Nephron (organoid): ENCODE results near the gene ZNF619.

Experiments
- H3K27ac Mint-ChIP-seq, 3 experiments: 2 replicates each; pipeline ENCODE4 v1.8.0; 2020; ENCODE audit warnings: mixed read lengths in 3 of 3, mild to moderate bottlenecking in 2 of 3, moderate library complexity in 1 of 3
- H3K27me3 Mint-ChIP-seq: 2 replicates; pipeline ENCODE4 v1.8.0; 2021; ENCODE audit warnings: low read depth, mild to moderate bottlenecking, moderate library complexity, mixed read lengths
- H3K36me3 Mint-ChIP-seq: 2 replicates; pipeline ENCODE4 v1.8.0; 2020; ENCODE audit warnings: low read depth, mixed read lengths
- H3K4me1 Mint-ChIP-seq: 2 replicates; pipeline ENCODE4 v1.8.0; 2020; ENCODE audit warnings: mixed read lengths
- H3K4me3 Mint-ChIP-seq, 3 experiments: 2 replicates each; pipeline ENCODE4 v1.8.0; 2020; ENCODE audit warnings: mild to moderate bottlenecking in 3 of 3, mixed read lengths in 3 of 3, moderate library complexity in 2 of 3
- H3K9me3 Mint-ChIP-seq: 2 replicates; pipeline ENCODE4 v1.8.0; 2020; ENCODE audit warnings: mixed read lengths
- CTCF ChIP-seq, 3 experiments: fragments of 200-600 bp; sonication (generic); IDR thresholded peaks; one replicate each; pipeline ENCODE4 v1.5.0; 2021; ENCODE audit warnings: antibody characterized with exemption in 3 of 3; ENCODE audit not compliant: unreplicated experiment in 3 of 3

ZNF619 gene

GRCh38 chr3:40450438-40450837 is 26.5 kb upstream of the ZNF619 start:
- H3K36me3 Mint-ChIP-seq: no peaks in the 10 kb centered on the region
- H3K9me3 Mint-ChIP-seq: no peaks in the 10 kb centered on the region
- no peak overlapping the region for H3K27ac Mint-ChIP-seq
- TF ChIP-seq CTCF (IDR thresholded peaks at IDR 0.05; ENCODE audit: unreplicated experiment in 3 of 3): no peak
- peaks cover 18% of the 10 kb centered on the region for H3K4me1 Mint-ChIP-seq
- no peak overlapping the region for H3K4me3 Mint-ChIP-seq
- H3K27me3 Mint-ChIP-seq: no peaks in the 10 kb centered on the region

DNA sequence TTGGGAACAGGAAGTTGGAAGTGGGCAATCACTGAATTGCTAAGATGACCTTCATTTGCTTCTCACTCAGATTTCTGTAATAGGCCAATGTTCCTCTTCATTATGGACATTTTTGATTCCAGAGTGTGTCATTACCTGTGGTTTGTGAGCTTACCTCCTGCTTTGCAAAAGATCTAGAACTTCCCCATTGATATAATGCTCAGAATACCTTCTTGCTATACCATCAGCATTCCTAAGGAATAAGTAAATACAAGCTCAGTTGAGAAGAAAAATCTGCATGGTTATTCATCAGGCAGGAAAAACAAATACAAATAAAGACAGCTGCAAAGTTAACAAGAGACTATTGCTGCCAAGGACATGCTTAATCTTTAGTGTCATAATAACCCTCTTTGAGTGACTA is 25.4 kb upstream of the ZNF619 start:
- Mint-ChIP-seq H3K27ac (peak overlapping the region in 1 of 3 experiments; percentile 24), H3K4me1 (peaks cover 22% of the 10 kb centered on the region), H3K27me3 (no peaks in the 10 kb centered on the region)

DNA sequence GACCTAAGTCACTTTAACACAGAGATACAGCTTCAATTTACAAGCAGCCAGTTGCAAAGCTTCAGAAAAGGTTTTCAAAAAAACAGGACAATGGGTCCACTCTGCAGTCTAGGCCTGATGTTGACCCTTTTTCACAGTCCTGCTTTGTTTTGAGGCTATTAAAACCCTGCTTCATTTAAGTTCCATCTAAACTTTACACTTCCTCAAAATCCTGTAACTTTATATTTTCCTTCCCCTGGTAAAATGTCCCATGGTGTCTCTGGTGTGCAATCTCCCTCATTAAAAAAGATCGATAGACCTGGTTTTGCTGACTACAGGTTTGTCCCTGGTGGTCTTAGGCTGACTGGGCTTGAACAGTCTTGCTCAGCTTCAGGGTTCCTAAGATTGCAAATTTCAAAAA is 24.9 kb upstream of the ZNF619 start:
- Mint-ChIP-seq H3K4me1 (peaks cover 25% of the 10 kb centered on the region), H3K9me3 (no peaks in the 10 kb centered on the region), H3K4me3 (peak overlapping the region; percentile 88 to 94 (median 91)), H3K27ac (peak overlapping the region; percentile 72 to 98 (median 97)), H3K36me3 (no peaks in the 10 kb centered on the region), H3K27me3 (no peaks in the 10 kb centered on the region)
- TF ChIP-seq CTCF (IDR thresholded peaks at IDR 0.05; ENCODE audit: unreplicated experiment in 3 of 3): no peak

More for the DNA sequence above, 25.4 kb upstream of the ZNF619 start:
- Mint-ChIP-seq H3K36me3 (no peaks in the 10 kb centered on the region), H3K9me3 (no peaks in the 10 kb centered on the region), H3K4me3 (peak overlapping the region; percentile 88 to 94 (median 91))
- TF ChIP-seq CTCF (IDR thresholded peaks at IDR 0.05; ENCODE audit: unreplicated experiment in 3 of 3): no peak

DNA sequence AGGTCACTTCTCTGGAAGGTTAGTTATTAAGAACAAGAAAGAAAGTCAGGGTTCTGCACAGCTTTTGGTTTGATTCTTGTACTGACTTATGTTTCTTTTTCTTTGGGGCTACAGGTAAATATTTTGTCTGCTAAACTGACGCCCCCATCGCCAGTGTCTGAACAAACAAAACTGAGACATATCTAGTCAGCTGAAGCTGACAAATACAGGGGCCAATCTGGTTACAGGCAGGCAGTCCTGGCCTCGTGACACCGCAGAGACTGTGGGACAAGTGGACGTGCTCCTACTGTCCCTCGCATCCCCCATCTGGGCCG is 24.4 kb upstream of the ZNF619 start:
- H3K4me1 Mint-ChIP-seq: peaks cover 28% of the 10 kb centered on the region
- H3K27me3 Mint-ChIP-seq: no peaks in the 10 kb centered on the region
- H3K4me3 Mint-ChIP-seq: peak overlapping the region; percentile 88 to 94 (median 91)
- peak overlapping the region; percentile 72 to 98 (median 97) for H3K27ac Mint-ChIP-seq
- TF ChIP-seq CTCF (IDR thresholded peaks at IDR 0.05; ENCODE audit: unreplicated experiment in 3 of 3): no peak
- no peaks in the 10 kb centered on the region for H3K9me3 Mint-ChIP-seq
- no peaks in the 10 kb centered on the region for H3K36me3 Mint-ChIP-seq

GRCh38 chr3:40452876-40453730 is 23.8 kb upstream of the ZNF619 start:
- H3K9me3 Mint-ChIP-seq: no peaks in the 10 kb centered on the region
- H3K4me1 Mint-ChIP-seq: peaks cover 33% of the 10 kb centered on the region
- peak overlapping the region; percentile 72 to 98 (median 97) for H3K27ac Mint-ChIP-seq
- peaks cover 5% of the 10 kb centered on the region for H3K36me3 Mint-ChIP-seq
- no peaks in the 10 kb centered on the region for H3K27me3 Mint-ChIP-seq
- no peak for TF ChIP-seq CTCF (IDR thresholded peaks at IDR 0.05; ENCODE audit: unreplicated experiment in 3 of 3)
- H3K4me3 Mint-ChIP-seq: peak overlapping the region; percentile 88 to 94 (median 91)

DNA sequence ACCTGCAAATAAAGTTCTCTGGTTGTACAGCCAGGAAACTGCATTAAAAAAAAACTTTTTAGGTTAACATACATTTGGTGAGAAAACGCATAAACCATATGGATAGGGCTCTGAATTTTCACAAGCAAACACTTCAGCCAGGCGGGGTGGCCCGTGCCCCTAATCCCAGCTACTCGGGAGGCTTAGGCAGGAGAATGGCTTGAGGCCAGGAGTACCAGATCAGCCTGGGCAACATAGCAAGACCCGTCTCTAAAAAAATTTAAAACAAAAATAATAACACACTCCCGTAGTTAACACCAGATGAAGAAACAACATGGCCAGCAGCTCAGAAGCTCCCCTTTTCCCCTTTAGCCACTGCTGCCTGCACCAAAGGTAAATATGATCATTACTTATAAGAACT is 23.0 kb upstream of the ZNF619 start:
- no peaks in the 10 kb centered on the region for H3K9me3 Mint-ChIP-seq
- TF ChIP-seq CTCF (IDR thresholded peaks at IDR 0.05; ENCODE audit: unreplicated experiment in 3 of 3): no peak
- no peaks in the 10 kb centered on the region for H3K27me3 Mint-ChIP-seq
- peak overlapping the region; percentile 88 to 94 (median 91) for H3K4me3 Mint-ChIP-seq
- peak overlapping the region in 1 of 3 experiments; percentile 46 for H3K27ac Mint-ChIP-seq
- H3K36me3 Mint-ChIP-seq: peaks cover 13% of the 10 kb centered on the region
- H3K4me1 Mint-ChIP-seq: peaks cover 39% of the 10 kb centered on the region
